GM23248 (cell line): Measurements from ENCODE around the gene EMILIN1. TPM values are rescaled to one million over a fixed set of nuclear protein-coding genes. Genes with fewer than 3 reads are reported as not detected.

ENCODE experiments used
- DNase-seq: peaks from one replicate; pipeline ENCODE4 v3.0.0-alpha.2; 2015
- H2AFZ ChIP-seq: fragments of 200-600 bp; sonication (generic); 2 replicates; pipeline ENCODE4 v1.6.1; 2016; ENCODE audit warnings: antibody characterized with exemption
- H3F3A ChIP-seq: fragments of 200-600 bp; sonication (generic); 2 replicates; pipeline ENCODE4 v1.6.1; 2016; ENCODE audit warnings: mild to moderate bottlenecking, antibody characterized with exemption, mixed run types; ENCODE audit not compliant: insufficient read depth
- H3K27ac ChIP-seq: fragments of 200-600 bp; sonication (generic); 2 replicates; pipeline ENCODE4 v1.5.1; 2016; ENCODE audit warnings: mild to moderate bottlenecking
- H3K27me3 ChIP-seq: fragments of 200-600 bp; sonication (generic); replicated peaks from 2 replicates; pipeline ENCODE4 v1.6.1; 2016; ENCODE audit warnings: mild to moderate bottlenecking; ENCODE audit not compliant: insufficient read depth
- H3K36me3 ChIP-seq: fragments of 200-600 bp; sonication (generic); 2 replicates; pipeline ENCODE4 v1.6.1; 2016; ENCODE audit warnings: low read depth, mild to moderate bottlenecking
- H3K4me1 ChIP-seq: fragments of 200-600 bp; sonication (generic); 2 replicates; pipeline ENCODE4 v1.6.1; 2016; ENCODE audit warnings: mild to moderate bottlenecking; ENCODE audit not compliant: insufficient read depth
- H3K4me2 ChIP-seq: fragments of 200-600 bp; sonication (generic); one replicate; pipeline ENCODE4 v1.6.1; 2016; ENCODE audit warnings: mild to moderate bottlenecking; ENCODE audit not compliant: unreplicated experiment
- H3K4me3 ChIP-seq: fragments of 200-600 bp; sonication (generic); 2 replicates; pipeline ENCODE4 v1.5.1; 2016; ENCODE audit warnings: mild to moderate bottlenecking
- H3K79me2 ChIP-seq: fragments of 200-600 bp; sonication (generic); 2 replicates; pipeline ENCODE4 v1.6.1; 2016; ENCODE audit warnings: mild to moderate bottlenecking; ENCODE audit not compliant: insufficient read depth
- H3K9ac ChIP-seq: fragments of 200-600 bp; sonication (generic); 2 replicates; pipeline ENCODE4 v1.6.1; 2016; ENCODE audit warnings: mild to moderate bottlenecking
- H3K9me2 ChIP-seq: fragments of 200-600 bp; sonication (generic); 2 replicates; pipeline ENCODE4 v1.6.1; 2016; ENCODE audit warnings: mixed run types, mild to moderate bottlenecking, moderate library complexity; ENCODE audit not compliant: insufficient read depth
- H3K9me3 ChIP-seq: fragments of 200-600 bp; sonication (generic); one replicate; pipeline ENCODE4 v1.6.1; 2017; ENCODE audit warnings: low read depth
- H4K20me1 ChIP-seq: fragments of 200-600 bp; sonication (generic); 2 replicates; pipeline ENCODE4 v1.6.0; 2016; ENCODE audit not compliant: insufficient read depth
- EZH2 ChIP-seq: fragments of 200-600 bp; sonication (generic); IDR thresholded peaks from 2 replicates; pipeline ENCODE4 v1.6.1; 2018; ENCODE audit warnings: antibody characterized with exemption, mild to moderate bottlenecking; ENCODE audit not compliant: insufficient read depth, poor library complexity, severe bottlenecking
- EZH2phosphoT487 ChIP-seq: fragments of 200-600 bp; sonication (generic); IDR thresholded peaks from 2 replicates; pipeline ENCODE4 v1.6.1; 2018; ENCODE audit warnings: antibody characterized with exemption, moderate library complexity, mild to moderate bottlenecking, low read depth; ENCODE audit not compliant: insufficient read depth
- WGBS, 2 experiments: methylation state at CpG; one replicate each; pipeline ENCODE4 v1.1.6; 2015 to 2017; ENCODE audit warnings: low lambda C conversion rate in 2 of 2, low coverage in 1 of 2; ENCODE audit errors: missing lambda C conversion rate in 2 of 2; 5-methylcytosine and 5-hydroxymethylcytosine counted together
- in situ Hi-C: fragments of 300-500 bp; cut with MboI; formaldehyde crosslinking; loops from 2 replicates; pipeline ENCODE4 v1.15.0; 2020
- polyA plus RNA-seq: library from polyadenylated mRNA; unstranded; fragments of >200 nt; fragmentation: Nextera tagmentation; extraction: Ambion mirVana; gene quantifications from 2 replicates; pipeline ENCODE4 v1.2.1, GENCODE V29; 2016
- total RNA-seq: library from RNA; depleted of rRNA; stranded (reverse); fragments of >200 nt; shearing (Covaris generic); gene quantifications from 2 replicates; pipeline ENCODE4 v1.2.3, GENCODE V29; 2014

EMILIN1 gene
- total and polyA plus RNA-seq, 2 experiments from 2014 or later = 61.5 to 219 TPM

DNA sequence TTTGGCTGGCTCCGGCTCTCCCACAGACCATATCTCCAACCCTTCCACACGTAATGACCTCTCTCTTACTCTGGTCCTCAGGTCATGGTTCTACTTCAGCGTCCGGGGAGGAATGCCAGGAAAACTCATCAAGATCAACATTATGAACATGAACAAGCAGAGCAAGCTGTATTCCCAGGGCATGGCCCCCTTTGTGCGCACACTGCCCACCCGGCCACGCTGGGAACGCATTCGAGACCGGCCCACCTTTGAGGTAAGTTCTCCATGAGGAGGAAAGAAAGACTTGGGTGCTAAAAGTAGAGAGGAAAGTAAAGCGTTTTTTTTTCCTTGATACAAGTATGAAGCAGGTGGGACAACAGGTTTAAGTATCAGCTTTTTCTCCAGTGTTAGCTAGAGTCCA lies 25.1 kb upstream of the EMILIN1 start:
- Histone ChIP-seq H3K9ac (no peak overlapping the region), H3K9me2 (no peaks in the 10 kb centered on the region), H3K79me2 (no peaks in the 10 kb centered on the region), H2AFZ (no peak overlapping the region), H3K9me3 (no peaks in the 10 kb centered on the region), H3K36me3 (peaks cover 10% of the 10 kb centered on the region; the same call in 1 of the 2 replicates), H3K4me3 (no peak overlapping the region), H3K4me1 (peaks cover 4% of the 10 kb centered on the region; the same call in 1 of the 2 replicates), H3K27ac (no peak overlapping the region), H3K27me3 (no peaks in the 10 kb centered on the region), H3F3A (peaks cover 22% of the 10 kb centered on the region), H4K20me1 (no peaks in the 10 kb centered on the region), H3K4me2 (no peak overlapping the region)
- DNase-seq = no peak
- WGBS, 2 experiments = 92 to 93% methylated on average over 11 of the region's 11 CpGs
- TF ChIP-seq EZH2 = no peak
- TF ChIP-seq EZH2phosphoT487 = no peak
- in situ Hi-C loops = no loop called here

DNA sequence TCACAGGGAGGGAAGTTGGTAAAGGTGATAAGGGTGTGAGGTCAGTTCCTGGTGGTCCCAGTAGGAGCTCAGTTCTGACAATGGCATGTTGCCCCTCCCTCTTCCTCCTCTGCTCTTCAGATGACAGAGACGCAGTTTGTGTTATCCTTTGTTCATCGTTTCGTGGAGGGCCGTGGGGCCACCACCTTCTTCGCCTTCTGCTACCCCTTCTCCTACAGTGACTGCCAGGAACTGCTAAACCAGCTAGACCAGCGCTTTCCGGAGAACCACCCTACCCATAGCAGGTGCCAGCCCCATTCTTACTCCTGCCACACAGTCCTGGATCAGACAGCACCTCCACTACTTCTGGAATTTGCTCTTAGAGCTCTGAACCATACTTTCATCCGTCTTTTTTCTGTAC lies 24.6 kb upstream of the EMILIN1 start:
- H3K4me2 ChIP-seq = no peak overlapping the region
- DNase-seq = no peak
- no peaks in the 10 kb centered on the region for H4K20me1 ChIP-seq
- in situ Hi-C loops = no loop called here
- no peaks in the 10 kb centered on the region for H3K27me3 ChIP-seq
- H3K9me2 ChIP-seq = no peaks in the 10 kb centered on the region
- H3K27ac ChIP-seq = no peak overlapping the region
- peaks cover 18% of the 10 kb centered on the region for H3F3A ChIP-seq
- H2AFZ ChIP-seq = no peak overlapping the region
- H3K9ac ChIP-seq = no peak overlapping the region
- H3K36me3 ChIP-seq = peaks cover 10% of the 10 kb centered on the region; the same call in 1 of the 2 replicates
- WGBS, 2 experiments = 90 to 92% methylated on average over 8 of the region's 8 CpGs
- TF ChIP-seq EZH2phosphoT487 (no peak), EZH2 (no peak)
- peaks cover 4% of the 10 kb centered on the region; the same call in 1 of the 2 replicates for H3K4me1 ChIP-seq
- no peaks in the 10 kb centered on the region for H3K79me2 ChIP-seq
- H3K9me3 ChIP-seq = no peaks in the 10 kb centered on the region
- no peak overlapping the region for H3K4me3 ChIP-seq

DNA sequence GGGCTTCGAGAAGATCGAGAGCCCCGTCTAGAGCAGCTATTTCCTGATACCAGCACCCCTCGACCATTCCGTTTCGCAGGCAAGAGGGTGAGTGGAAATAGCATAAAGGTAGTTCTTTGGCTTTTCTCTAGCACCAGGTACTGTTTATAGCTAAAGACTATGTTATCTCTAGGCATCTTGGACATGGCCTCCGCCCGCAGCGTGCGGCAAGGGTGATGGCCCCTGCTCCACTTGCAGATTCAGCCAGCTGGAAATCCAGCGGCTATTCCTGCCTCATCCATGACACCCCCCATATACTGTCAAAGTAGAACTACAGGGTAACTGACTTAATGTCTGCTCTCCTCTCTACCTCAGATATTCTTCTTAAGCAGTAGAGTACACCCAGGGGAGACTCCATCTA lies 23.7 kb upstream of the EMILIN1 start:
- WGBS, 2 experiments = 96 to 99% methylated on average over 11 of the region's 11 CpGs
- Histone ChIP-seq H3F3A (peaks cover 11% of the 10 kb centered on the region), H3K9me3 (no peaks in the 10 kb centered on the region), H3K4me3 (no peak overlapping the region), H3K27me3 (no peaks in the 10 kb centered on the region), H4K20me1 (no peaks in the 10 kb centered on the region), H3K9me2 (no peaks in the 10 kb centered on the region), H3K4me2 (no peak overlapping the region), H2AFZ (no peak overlapping the region), H3K27ac (no peak overlapping the region), H3K36me3 (peaks cover 10% of the 10 kb centered on the region; the same call in 1 of the 2 replicates), H3K9ac (no peak overlapping the region), H3K79me2 (no peaks in the 10 kb centered on the region), H3K4me1 (no peaks in the 10 kb centered on the region; the same call in 1 of the 2 replicates)
- no peak for DNase-seq
- no peak for TF ChIP-seq EZH2phosphoT487
- TF ChIP-seq EZH2 = no peak
- in situ Hi-C loops = no loop called here

DNA sequence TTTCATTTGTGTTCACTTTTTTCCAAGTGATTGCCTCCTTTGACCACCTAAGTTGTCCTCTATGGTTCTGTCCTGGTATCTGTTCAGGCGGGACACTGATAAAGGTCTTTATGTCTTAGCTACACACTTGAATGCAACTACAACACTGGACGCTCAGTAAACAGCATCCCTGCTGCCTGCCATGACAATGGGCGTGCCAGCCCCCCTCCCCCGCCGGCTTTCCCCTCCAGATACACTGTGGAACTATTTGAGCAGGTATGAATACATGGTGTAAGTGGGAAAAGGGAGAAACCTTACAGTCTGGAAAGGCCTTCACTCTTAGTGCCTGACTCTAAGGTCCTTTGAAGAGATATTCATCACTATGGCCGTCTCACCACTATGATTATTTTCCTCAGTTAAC lies 21.2 kb upstream of the EMILIN1 start:
- H3K27me3 ChIP-seq = no peaks in the 10 kb centered on the region
- H3K9me2 ChIP-seq = no peaks in the 10 kb centered on the region
- in situ Hi-C loops = no loop called here
- H3F3A ChIP-seq = peaks cover 32% of the 10 kb centered on the region
- no peak overlapping the region for H2AFZ ChIP-seq
- no peak overlapping the region for H3K27ac ChIP-seq
- no peak overlapping the region for H3K4me3 ChIP-seq
- H3K79me2 ChIP-seq = no peaks in the 10 kb centered on the region
- peaks cover 10% of the 10 kb centered on the region; the same call in 1 of the 2 replicates for H3K36me3 ChIP-seq
- no peaks in the 10 kb centered on the region for H4K20me1 ChIP-seq
- no peak for DNase-seq
- TF ChIP-seq EZH2 = no peak
- no peak for TF ChIP-seq EZH2phosphoT487
- no peaks in the 10 kb centered on the region for H3K4me1 ChIP-seq
- H3K4me2 ChIP-seq = no peak overlapping the region
- H3K9me3 ChIP-seq = no peaks in the 10 kb centered on the region
- H3K9ac ChIP-seq = no peak overlapping the region
- WGBS, 2 experiments = 77 to 88% methylated on average over 6 of the region's 6 CpGs

DNA sequence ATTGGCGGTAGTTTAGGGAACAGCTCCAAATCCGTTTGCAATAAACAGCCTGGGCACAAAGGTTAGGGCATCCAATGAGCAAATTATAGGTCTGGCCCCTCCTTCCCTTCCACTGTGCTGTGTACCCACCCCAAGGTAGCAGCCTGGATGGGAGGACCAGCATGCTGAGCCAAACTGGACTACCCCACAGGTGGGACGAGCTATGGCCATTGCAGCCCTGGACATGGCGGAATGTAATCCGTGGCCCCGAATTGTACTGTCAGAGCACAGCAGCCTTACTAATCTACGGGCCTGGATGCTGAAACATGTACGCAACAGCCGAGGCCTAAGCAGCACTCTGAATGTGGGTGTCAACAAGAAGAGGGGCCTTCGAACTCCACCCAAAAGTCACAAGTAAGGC lies 20.2 kb upstream of the EMILIN1 start:
- Histone ChIP-seq H3K9me2 (no peaks in the 10 kb centered on the region), H3K4me2 (no peak overlapping the region), H3K4me3 (no peak overlapping the region), H3K9ac (no peak overlapping the region), H2AFZ (no peak overlapping the region), H3K36me3 (peaks cover 10% of the 10 kb centered on the region; the same call in 1 of the 2 replicates), H4K20me1 (no peaks in the 10 kb centered on the region), H3F3A (peaks cover 33% of the 10 kb centered on the region), H3K27ac (no peak overlapping the region), H3K9me3 (no peaks in the 10 kb centered on the region), H3K27me3 (no peaks in the 10 kb centered on the region), H3K79me2 (no peaks in the 10 kb centered on the region), H3K4me1 (no peaks in the 10 kb centered on the region)
- DNase-seq = no peak
- TF ChIP-seq EZH2phosphoT487 (no peak), EZH2 (no peak)
- in situ Hi-C loops = no loop called here
- WGBS, 2 experiments = 91 to 95% methylated on average over 10 of the region's 10 CpGs
